NCI-H2171 (cell line): Measurements from ENCODE around the gene DNAJC3.
"Not testable (repeated sequence)": the region's sequence is repeated elsewhere in the genome, so short reads cannot be mapped to it uniquely, and the experiment has no call there.

ENCODE experiments used
- DNase-seq: peaks from one replicate; lab custom pipeline; 2025; lab: John Stamatoyannopoulos, UW

Gene DNAJC3

GRCh38 chr13:95676762-95677563 is at the start of gene DNAJC3:
DNAJC3 (plus strand) TSS chr13:95677139; CDS start chr13:95677256, 117 bp downstream.
- DNase-seq: peak; percentile 94

- no peak for DNase-seq
Measured at GRCh38 chr13:95627590-95627989, 49.3 kb upstream of the DNAJC3 start.

- DNase-seq: no peak
Measured at GRCh38 chr13:95628488-95628887, 48.5 kb upstream of the DNAJC3 start.

- no peak for DNase-seq
Measured at GRCh38 chr13:95629071-95629470, 47.9 kb upstream of the DNAJC3 start.

GRCh38 chr13:95630593-95630992 is 46.3 kb upstream of the DNAJC3 start:
- DNase-seq: no peak

- DNase-seq: no peak
Measured at GRCh38 chr13:95636853-95637252, 40.1 kb upstream of the DNAJC3 start.

GRCh38 chr13:95641291-95642027 is 35.5 kb upstream of the DNAJC3 start:
- DNase-seq: no peak

- no peak for DNase-seq
Measured at GRCh38 chr13:95642028-95642621, 34.8 kb upstream of the DNAJC3 start.

- DNase-seq: no peak
Measured at GRCh38 chr13:95642999-95643398, 33.9 kb upstream of the DNAJC3 start.

GRCh38 chr13:95643571-95643935 is 33.4 kb upstream of the DNAJC3 start:
- no peak for DNase-seq

- DNase-seq: peak; percentile 41
Measured at GRCh38 chr13:95643936-95644598, 32.9 kb upstream of the DNAJC3 start.

- peak; percentile 78 for DNase-seq
Measured at GRCh38 chr13:95644601-95645052, 32.3 kb upstream of the DNAJC3 start, which contains the start of gene DZIP1. DZIP1 (minus strand) TSS chr13:95644706; CDS start chr13:95642029, 2,677 bp downstream.

GRCh38 chr13:95647321-95647720 is 29.6 kb upstream of the DNAJC3 start:
- DNase-seq: no peak

- no peak for DNase-seq
Measured at GRCh38 chr13:95650696-95651095, 26.2 kb upstream of the DNAJC3 start.

- no peak for DNase-seq
Measured at GRCh38 chr13:95652244-95652764, 24.6 kb upstream of the DNAJC3 start.

GRCh38 chr13:95652821-95653220 is 24.1 kb upstream of the DNAJC3 start:
- DNase-seq: no peak

- no peak for DNase-seq
Measured at GRCh38 chr13:95656386-95657015, 20.4 kb upstream of the DNAJC3 start.

- DNase-seq: no peak
Measured at GRCh38 chr13:95659500-95659899, 17.4 kb upstream of the DNAJC3 start.

GRCh38 chr13:95660981-95661581 is 15.9 kb upstream of the DNAJC3 start:
- DNase-seq: peak; percentile 58

- DNase-seq: not testable (repeated sequence)
Measured at GRCh38 chr13:95667235-95667634, 9.7 kb upstream of the DNAJC3 start.

GRCh38 chr13:95671597-95671996 is 5.3 kb upstream of the DNAJC3 start:
- no peak for DNase-seq
